ENCODE data around the gene JAML.

The JAML gene

DNA sequence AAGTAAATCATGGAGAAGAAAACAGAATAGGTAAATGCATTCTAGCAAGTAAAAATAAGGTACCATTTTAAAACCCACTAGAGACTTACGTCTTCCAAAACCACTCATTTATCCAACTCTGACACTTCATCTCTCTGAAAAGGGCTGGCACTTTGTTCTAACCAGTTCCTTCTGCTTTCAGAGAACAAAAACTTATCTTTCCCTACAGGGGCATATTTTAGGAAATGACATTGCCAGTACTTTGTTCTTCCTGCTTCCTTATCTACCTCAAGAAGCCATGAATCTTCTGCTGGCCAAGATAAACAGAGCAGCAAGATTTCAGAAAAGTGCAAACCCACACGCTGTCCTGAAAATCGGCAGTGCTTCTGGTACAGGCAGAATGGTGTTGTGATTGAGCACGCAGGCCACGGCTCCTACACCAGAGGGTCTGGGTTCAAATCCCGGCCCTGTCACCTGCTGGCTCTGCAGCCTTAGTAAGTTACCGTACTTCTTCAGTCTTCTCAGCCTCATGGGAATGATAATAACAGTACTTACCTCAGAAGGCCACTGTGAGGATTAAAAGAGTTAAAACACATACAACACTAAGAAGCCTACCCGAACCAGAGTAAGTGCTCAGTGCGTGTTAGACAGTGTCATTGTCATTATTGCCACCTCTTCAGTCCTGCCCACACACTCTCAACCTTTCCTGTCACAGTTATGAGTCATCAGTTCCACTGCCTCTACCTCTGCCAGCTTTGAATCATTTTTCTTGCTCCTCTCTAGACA, 16.4 kb upstream of the JAML start:
- no peak for DNase-seq (ENCODE audit: extremely low read depth in 1 of 2, low read depth in 1 of 2)

- DNase-seq (ENCODE audit: extremely low read depth in 1 of 2, low read depth in 1 of 2): no peak
These were observed 14.8 kb upstream of the JAML start for GRCh38 chr11:118239509-118240205.

GRCh38 chr11:118238929-118239328, 14.1 kb upstream of the JAML start:
- no peak for DNase-seq (ENCODE audit: extremely low read depth in 1 of 2, low read depth in 1 of 2)

DNA sequence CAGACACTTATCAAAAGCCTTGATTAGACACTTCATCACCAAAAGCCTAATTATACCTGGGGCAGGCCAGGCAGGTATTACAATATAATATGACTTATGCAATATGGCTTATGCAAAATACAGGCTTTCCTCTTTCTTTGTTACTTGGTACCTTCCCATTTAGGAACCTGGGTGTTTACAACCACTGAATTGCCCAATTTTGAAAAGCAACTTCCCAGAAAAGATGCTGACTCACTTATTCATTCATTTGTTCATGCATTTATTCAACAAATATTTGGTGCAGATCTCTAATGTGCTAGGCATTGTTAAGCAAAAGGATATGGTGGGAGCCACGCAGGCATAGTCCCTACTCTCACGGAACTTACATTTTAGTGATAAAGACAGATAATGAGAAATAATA, 13.6 kb upstream of the JAML start:
- no peak for DNase-seq (ENCODE audit: extremely low read depth in 1 of 2, low read depth in 1 of 2)

- DNase-seq (ENCODE audit: extremely low read depth in 1 of 2, low read depth in 1 of 2): no peak
These were observed 11.4 kb upstream of the JAML start for GRCh38 chr11:118236170-118236569.

DNA sequence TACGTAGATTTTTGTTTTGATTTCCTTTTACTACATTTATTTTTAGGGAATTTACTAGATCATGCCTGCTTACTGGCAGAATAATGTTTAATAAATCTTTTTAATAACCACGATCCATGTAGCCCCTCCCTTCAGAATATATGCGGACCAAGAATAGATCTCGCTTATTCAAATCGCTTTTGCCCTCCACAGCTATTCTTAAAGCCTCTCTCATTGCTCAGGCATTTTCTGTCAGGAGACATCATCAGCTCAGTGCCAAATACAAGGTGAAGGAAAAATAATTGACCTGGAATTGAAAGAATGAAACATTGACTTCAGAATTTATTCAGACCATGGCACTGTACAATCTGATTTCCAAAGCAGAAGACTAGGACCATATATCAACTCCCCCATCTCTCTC, 10.0 kb upstream of the JAML start:
- no peak for DNase-seq (ENCODE audit: extremely low read depth in 1 of 2, low read depth in 1 of 2)

- DNase-seq (ENCODE audit: extremely low read depth in 1 of 2, low read depth in 1 of 2): no peak
These were observed 9.0 kb upstream of the JAML start for GRCh38 chr11:118233850-118234249.

DNA sequence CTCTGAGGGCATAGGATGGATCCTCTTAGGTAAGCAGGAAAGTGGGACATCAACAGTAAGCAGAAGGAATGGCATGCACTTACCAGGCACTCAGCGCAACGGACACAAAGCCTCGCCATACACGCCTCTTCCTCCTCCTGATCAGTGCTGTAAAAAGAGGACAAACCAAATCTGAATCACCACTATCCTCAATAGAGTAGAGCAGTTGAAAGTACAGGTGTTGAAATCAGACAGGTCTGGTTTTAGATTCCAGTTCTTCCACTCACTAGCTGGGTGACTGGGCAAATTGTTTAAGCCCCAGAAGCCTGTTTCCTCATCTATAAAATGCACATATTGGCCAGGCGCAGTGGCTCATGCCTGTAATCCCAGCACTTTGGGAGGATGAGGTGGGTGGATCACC, 8.6 kb upstream of the JAML start:
- no peak for DNase-seq (ENCODE audit: extremely low read depth in 1 of 2, low read depth in 1 of 2)

DNA sequence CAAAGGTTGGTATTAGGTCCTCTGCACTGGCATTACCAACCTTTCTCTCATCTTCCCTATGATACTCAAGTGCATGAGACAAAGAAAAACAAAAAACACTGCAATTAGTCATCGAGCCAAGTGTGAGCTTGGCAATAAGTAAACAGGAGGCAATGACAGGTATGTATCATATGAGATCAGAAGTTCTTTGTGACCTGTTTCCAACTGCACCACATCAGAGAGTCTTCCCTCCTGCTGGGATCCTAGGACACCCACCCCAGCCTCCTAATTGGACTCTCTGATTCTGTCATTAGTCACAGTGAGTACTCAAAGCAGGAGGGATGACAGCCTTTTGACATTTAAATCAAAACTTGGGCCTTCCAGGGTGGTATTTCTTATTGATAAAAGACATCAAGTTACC, 7.8 kb upstream of the JAML start:
- no peak for DNase-seq (ENCODE audit: extremely low read depth in 1 of 2, low read depth in 1 of 2)

DNA sequence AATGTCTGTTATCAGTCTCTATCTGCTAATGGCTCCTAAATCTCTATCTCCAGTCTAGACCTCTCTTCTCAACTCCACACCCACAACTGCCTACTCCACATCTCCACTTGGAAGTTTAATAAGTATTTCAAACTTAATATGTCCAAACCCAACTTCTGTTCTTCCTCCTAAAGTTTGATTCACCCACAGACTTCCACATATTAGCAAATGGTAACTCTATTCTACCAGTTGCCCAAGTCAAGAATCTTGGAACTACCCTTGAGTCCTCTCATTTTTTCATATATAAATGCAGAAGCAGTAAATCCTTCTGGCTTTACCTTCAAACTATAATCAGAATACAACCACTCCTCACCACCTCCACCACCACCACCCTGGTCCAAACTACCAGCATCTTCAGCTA, 6.7 kb upstream of the JAML start:
- DNase-seq (ENCODE audit: extremely low read depth in 1 of 2, low read depth in 1 of 2): no peak

DNA sequence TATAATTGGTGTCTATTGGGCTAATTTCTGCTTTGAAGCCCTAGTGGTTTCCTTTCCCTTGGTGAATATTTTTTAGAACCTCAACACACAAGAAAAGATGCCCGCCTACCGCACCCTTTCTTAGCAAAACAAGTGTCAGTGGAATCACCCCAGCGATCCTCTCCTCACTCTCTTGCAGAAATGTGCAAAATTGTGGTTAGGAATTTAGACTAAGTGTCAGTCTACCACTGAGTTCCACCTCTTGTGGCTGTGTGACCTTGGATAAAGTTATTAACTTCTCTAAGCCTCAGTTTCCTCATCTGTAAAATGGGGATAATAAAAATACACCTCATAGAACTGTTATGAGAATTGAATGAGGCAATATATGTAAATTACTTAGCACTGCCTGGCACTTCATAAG, 5.3 kb upstream of the JAML start:
- no peak for DNase-seq (ENCODE audit: extremely low read depth in 1 of 2, low read depth in 1 of 2)

GRCh38 chr11:118229274-118229847, 4.5 kb upstream of the JAML start:
- no peak for DNase-seq (ENCODE audit: extremely low read depth in 1 of 2, low read depth in 1 of 2)

GRCh38 chr11:118227865-118228785, 3.3 kb upstream of the JAML start:
- DNase-seq (ENCODE audit: extremely low read depth in 1 of 2, low read depth in 1 of 2): no peak

DNA sequence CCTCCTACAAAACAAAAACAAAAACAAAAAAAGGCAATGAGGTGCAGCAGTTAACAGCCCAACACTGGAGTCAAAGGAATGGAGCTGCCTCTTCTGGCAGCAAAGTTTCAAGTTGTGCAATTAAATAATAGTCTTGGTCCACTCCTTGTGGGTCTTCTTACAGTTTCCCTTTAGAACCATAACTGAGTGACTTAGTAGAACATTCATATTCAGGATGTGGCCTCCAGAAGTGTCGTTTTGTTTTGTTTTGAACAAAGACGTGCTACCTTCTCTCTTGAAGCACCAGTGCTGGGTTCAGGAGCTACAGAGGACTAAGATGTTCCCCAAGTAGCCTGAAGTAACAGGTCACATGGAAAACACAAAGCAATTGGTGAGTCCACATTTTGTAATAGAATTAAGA, 2.0 kb upstream of the JAML start:
- no peak for DNase-seq (ENCODE audit: extremely low read depth in 1 of 2, low read depth in 1 of 2)

DNA sequence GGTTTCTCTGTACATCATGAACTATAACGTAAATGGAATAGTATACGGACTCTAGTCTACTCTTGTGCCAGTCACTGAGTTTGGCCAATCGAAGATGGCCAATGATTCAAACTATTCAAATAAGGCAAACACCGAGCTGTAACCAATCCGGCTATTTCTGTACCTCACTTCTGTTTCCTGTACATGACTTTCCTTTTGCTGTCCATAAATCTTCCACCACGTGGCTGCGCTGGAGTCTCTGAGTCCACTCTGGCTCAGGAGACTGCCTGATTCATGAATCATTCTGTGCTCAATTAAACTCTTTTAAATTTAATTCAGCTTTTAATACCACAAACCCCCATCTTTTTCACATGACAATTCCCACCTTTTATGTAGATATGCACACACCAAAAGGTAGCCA, 1.5 kb upstream of the JAML start:
- no peak for DNase-seq (ENCODE audit: extremely low read depth in 1 of 2, low read depth in 1 of 2)

DNA sequence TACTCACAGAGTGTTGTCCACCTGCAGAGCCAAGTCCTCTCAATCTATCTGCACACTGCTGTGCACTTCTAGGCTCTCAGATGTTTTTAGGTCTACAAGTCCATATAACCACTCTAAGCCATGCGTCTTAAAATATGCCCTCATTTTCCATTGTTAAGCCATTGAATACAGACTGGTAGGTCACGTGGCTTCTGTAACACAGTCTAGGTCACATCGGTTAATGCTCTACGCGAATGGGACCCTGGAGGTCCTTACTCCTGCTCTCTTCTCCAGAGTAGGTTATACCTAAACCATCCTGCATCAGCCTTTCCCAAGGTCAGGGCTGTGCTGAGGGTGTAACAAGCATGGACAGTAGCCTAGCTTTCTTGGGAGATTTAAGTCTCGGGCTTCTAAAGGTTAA, 819 bp downstream of the JAML start:
- DNase-seq (ENCODE audit: extremely low read depth in 1 of 2, low read depth in 1 of 2): no peak

GRCh38 chr11:118223570-118223969, 1.2 kb downstream of the JAML start:
- no peak for DNase-seq (ENCODE audit: extremely low read depth in 1 of 2, low read depth in 1 of 2)

- no peak for DNase-seq (ENCODE audit: extremely low read depth in 1 of 2, low read depth in 1 of 2)
These were observed 2.4 kb downstream of the JAML start for GRCh38 chr11:118222437-118222836.

- no peak for DNase-seq (ENCODE audit: extremely low read depth in 1 of 2, low read depth in 1 of 2)
These were observed 3.4 kb downstream of the JAML start for GRCh38 chr11:118221419-118221818.

- no peak for DNase-seq (ENCODE audit: extremely low read depth in 1 of 2, low read depth in 1 of 2)
These were observed 5.1 kb downstream of the JAML start for GRCh38 chr11:118219732-118220131.

- no peak for DNase-seq (ENCODE audit: extremely low read depth in 1 of 2, low read depth in 1 of 2)
These were observed 5.6 kb downstream of the JAML start for GRCh38 chr11:118219244-118219643.

All from activated CD8-positive, alpha-beta memory T cell treated with anti-CD3 and anti-CD28 coated beads for 1 hour (primary cell).